ENCODE results near the gene ARID1B. TPM values are rescaled to one million over a fixed set of nuclear protein-coding genes. Genes with fewer than 3 reads are reported as not detected.

The ARID1B gene
- total RNA-seq, 1 experiment from 2014 or later: 60.3 TPM

GRCh38 chr6:156955494-156956183 is 178.5 kb downstream of the ARID1B start (continued):
- TF ChIP-seq ZNF425 (CRISPR knock-in tag; conservative IDR thresholded peaks at IDR 0.05): no peak
- TF ChIP-seq ATF1 (CRISPR knock-in tag; IDR thresholded peaks at IDR 0.05): no peak

GRCh38 chr6:156956286-156956685 is 179.1 kb downstream of the ARID1B start:
- H3K27me3 Mint-ChIP-seq (ENCODE audit: low read depth): no peaks in the 10 kb centered on the region
- no peaks in the 10 kb centered on the region for H3K36me3 Mint-ChIP-seq
- no peaks in the 10 kb centered on the region for H3K9me3 Mint-ChIP-seq
- H3K27ac Mint-ChIP-seq: no peak overlapping the region
- H3K4me3 Mint-ChIP-seq: no peak overlapping the region
- TF ChIP-seq ATF2 (CRISPR knock-in tag; IDR thresholded peaks at IDR 0.05; ENCODE audit: borderline replicate concordance, low read depth) (no peak), CREB1 (CRISPR knock-in tag; IDR thresholded peaks at IDR 0.05) (no peak), JAZF1 (CRISPR knock-in tag; IDR thresholded peaks at IDR 0.05) (no peak), FOXK1 (CRISPR knock-in tag; IDR thresholded peaks at IDR 0.05) (no peak), NR1H2 (CRISPR knock-in tag; IDR thresholded peaks at IDR 0.05) (no peak), OVOL2 (CRISPR knock-in tag; IDR thresholded peaks at IDR 0.05; ENCODE audit: borderline replicate concordance) (no peak), ZNF263 (CRISPR knock-in tag; IDR thresholded peaks at IDR 0.05; ENCODE audit: low read depth) (no peak), ZNF232 (CRISPR knock-in tag; IDR thresholded peaks at IDR 0.05) (no peak), ZNF423 (CRISPR knock-in tag; IDR thresholded peaks at IDR 0.05) (no peak), ZNF512 (CRISPR knock-in tag; IDR thresholded peaks at IDR 0.05; ENCODE audit: borderline replicate concordance) (no peak)
- DNase-seq (ENCODE audit: low spot score): no peak
- H3K4me1 Mint-ChIP-seq: peaks cover 47% of the 10 kb centered on the region
- ATAC-seq: no peak
- CTCF ChIA-PET: no interaction called here
- POLR2A ChIA-PET: no interaction called here

- Mint-ChIP-seq H3K36me3 (no peaks in the 10 kb centered on the region), H3K4me3 (no peak overlapping the region), H3K27me3 (ENCODE audit: low read depth) (no peaks in the 10 kb centered on the region), H3K4me1 (peaks cover 42% of the 10 kb centered on the region), H3K9me3 (no peaks in the 10 kb centered on the region), H3K27ac (peak overlapping the region; percentile 8; the same call in 1 of the 2 replicates)
- ChIA-PET POLR2A (no interaction called here), CTCF (no interaction called here)
- no peak for ATAC-seq
- DNase-seq (ENCODE audit: low spot score): no peak
- TF ChIP-seq ZBTB43 (CRISPR knock-in tag; IDR thresholded peaks at IDR 0.05) (no peak), PRRX2 (CRISPR knock-in tag; IDR thresholded peaks at IDR 0.05) (no peak), ZNF232 (CRISPR knock-in tag; IDR thresholded peaks at IDR 0.05) (no peak), ZNF121 (CRISPR knock-in tag; IDR thresholded peaks at IDR 0.05) (no peak), GTF2I (CRISPR knock-in tag; conservative IDR thresholded peaks at IDR 0.05) (no peak), ZNF317 (CRISPR knock-in tag; IDR thresholded peaks at IDR 0.05; ENCODE audit: borderline replicate concordance, low read depth) (no peak), OVOL2 (CRISPR knock-in tag; IDR thresholded peaks at IDR 0.05; ENCODE audit: borderline replicate concordance) (no peak)
These were observed 180.9 kb downstream of the ARID1B start for GRCh38 chr6:156957931-156958547.
